A549 (cell line): ENCODE measurements around the gene TFDP1. TPM values are rescaled to one million over a fixed set of nuclear protein-coding genes. Genes with fewer than 3 reads are reported as not detected.

ENCODE experiments used
- ATAC-seq, 2 experiments: fragments of 200-7000 bp in 1 of 2; fragments of >200 bp in 1 of 2; cut with Nextera tagmentation in 1 of 2; cut with Tn5 transposase in 1 of 2; 3 replicates each; pipeline versions ENCODE4 v1.8.0 to v1.9.1; 2018 to 2020; ENCODE audit warnings: mild to moderate bottlenecking in 1 of 2, moderate library complexity in 1 of 2
- CTCF ChIA-PET: fragments of 300-600 bp; sonication (Branson Sonifier 250); formaldehyde crosslinking; extraction: SDS; loops from one replicate; lab custom pipeline; 2021; ENCODE audit warnings: antibody characterized with exemption, inconsistent platforms; lab: Yijun Ruan, JAX
- POLR2A ChIA-PET: fragments of 350-600 bp; formaldehyde crosslinking; extraction: SDS; loops from one replicate; lab custom pipeline; 2021; ENCODE audit warnings: antibody characterized with exemption, inconsistent platforms; lab: Yijun Ruan, JAX
- DNase-seq, 2 experiments: peaks; one replicate each; pipeline versions ENCODE4 v3.0.0 to v3.0.0-alpha.2; 2011 to 2016; ENCODE audit warnings: low read depth in 1 of 2, low spot score in 1 of 2
- FAIRE-seq: peaks from 2 replicates; lab custom pipeline; 2011; peaks lifted over from hg19 to GRCh38; lab: Jason Lieb, UNC
- H3K27ac ChIP-seq, 2 experiments: fragments of >200 bp; sonication (Bioruptor Twin); formaldehyde crosslinking; 3 replicates each; pipeline ENCODE4 v1.5.1; 2016 to 2017
- H3K4me1 ChIP-seq: fragments of >200 bp; sonication (Bioruptor Twin); formaldehyde crosslinking; 3 replicates; pipeline ENCODE4 v1.6.1; 2016
- H3K4me2 ChIP-seq: fragments of >200 bp; sonication (Bioruptor Twin); formaldehyde crosslinking; 3 replicates; pipeline ENCODE4 v1.6.1; 2016
- H3K4me3 ChIP-seq: fragments of >200 bp; sonication (Bioruptor Twin); formaldehyde crosslinking; 3 replicates; pipeline ENCODE4 v1.5.1; 2016
- H3K9me3 ChIP-seq: fragments of >200 bp; sonication (Bioruptor Twin); formaldehyde crosslinking; 3 replicates; pipeline ENCODE4 v1.6.1; 2016
- BHLHE40 ChIP-seq: IDR thresholded peaks from 2 replicates; pipeline ENCODE4 v1.6.1; 2012; ENCODE audit warnings: low read depth, low read length, inconsistent platforms
- CEBPB ChIP-seq, 2 experiments: fragments of >200 bp in 1 of 2; sonication (Bioruptor Twin) in 1 of 2; formaldehyde crosslinking in 1 of 2; IDR thresholded peaks; 2 replicates each; pipeline ENCODE4 v1.6.1; 2012 to 2016
- CHD4 ChIP-seq: fragments of 200-600 bp; sonication (generic); IDR thresholded peaks from 2 replicates; pipeline ENCODE4 v1.6.1; 2016; ENCODE audit warnings: antibody characterized with exemption, mild to moderate bottlenecking, borderline replicate concordance
- CTCF ChIP-seq: fragments of >200 bp; sonication (Bioruptor Twin); formaldehyde crosslinking; IDR thresholded peaks from 3 replicates; pipeline ENCODE4 v1.5.1; 2016
- FOSB ChIP-seq: fragments of 250-450 bp; sonication (Bioruptor Pico); IDR thresholded peaks from 2 replicates; pipeline ENCODE4 v1.5.0; 2020; ENCODE audit warnings: mild to moderate bottlenecking, moderate library complexity
- FOSL2 ChIP-seq, 2 experiments: fragments of 450-650 bp in 1 of 2; fragments of >200 bp in 1 of 2; sonication (Bioruptor Twin) in 1 of 2; formaldehyde crosslinking; IDR thresholded peaks; 2 replicates each; pipeline versions ENCODE4 v1.5.0 to v1.6.1; 2016 to 2020; ENCODE audit warnings: mild to moderate bottlenecking in 1 of 2, moderate library complexity in 1 of 2
- FOXS1 ChIP-seq: fragments of 250-450 bp; sonication (Bioruptor Pico); IDR thresholded peaks from 2 replicates; pipeline ENCODE4 v1.5.0; 2020; ENCODE audit warnings: mild to moderate bottlenecking, moderate library complexity
- GATA3 ChIP-seq: IDR thresholded peaks from 2 replicates; pipeline ENCODE4 v1.6.1; 2012; ENCODE audit warnings: borderline replicate concordance
- HDAC2 ChIP-seq: fragments of 200-600 bp; sonication (generic); IDR thresholded peaks from 2 replicates; pipeline ENCODE4 v1.6.1; 2016
- HES2 ChIP-seq: fragments of >200 bp; sonication (Bioruptor Twin); formaldehyde crosslinking; IDR thresholded peaks from 2 replicates; pipeline ENCODE4 v1.6.1; 2016
- HEYL ChIP-seq: fragments of 250-450 bp; sonication (Bioruptor Pico); IDR thresholded peaks from 2 replicates; pipeline ENCODE4 v1.8.0; 2021; ENCODE audit warnings: mild to moderate bottlenecking, moderate library complexity
- HMGXB4 ChIP-seq: fragments of 250-450 bp; sonication (Bioruptor Pico); IDR thresholded peaks from 2 replicates; pipeline ENCODE4 v1.5.0; 2021; ENCODE audit warnings: mild to moderate bottlenecking, moderate library complexity, borderline replicate concordance
- HOXB13 ChIP-seq: fragments of 250-450 bp; sonication (Bioruptor Pico); IDR thresholded peaks from 2 replicates; pipeline ENCODE4 v1.5.0; 2020; ENCODE audit warnings: low read depth, mild to moderate bottlenecking, moderate library complexity
- KDM1A ChIP-seq: fragments of 200-600 bp; sonication (generic); IDR thresholded peaks from 2 replicates; pipeline ENCODE4 v1.6.1; 2016; ENCODE audit warnings: low read depth, mild to moderate bottlenecking
- MAX ChIP-seq: IDR thresholded peaks from 2 replicates; pipeline ENCODE4 v1.6.1; 2012
- NR3C1 ChIP-seq: fragments of >200 bp; sonication (Bioruptor Twin); formaldehyde crosslinking; IDR thresholded peaks from 3 replicates; pipeline ENCODE4 v1.6.1; 2017
- PBX3 ChIP-seq: IDR thresholded peaks from 2 replicates; pipeline ENCODE4 v1.6.1; 2012
- PHF8 ChIP-seq: fragments of 200-600 bp; sonication (generic); IDR thresholded peaks from 2 replicates; pipeline ENCODE4 v1.6.1; 2016; ENCODE audit warnings: low read depth, mild to moderate bottlenecking, antibody characterized with exemption, moderate library complexity, borderline replicate concordance
- RCOR1 ChIP-seq: fragments of 150-350 bp; IDR thresholded peaks from 2 replicates; pipeline ENCODE4 v1.6.1; 2014; ENCODE audit warnings: antibody characterized with exemption, low read length, low read depth
- SREBF2 ChIP-seq: fragments of 450-650 bp; IDR thresholded peaks from 2 replicates; pipeline ENCODE4 v1.6.1; 2014; ENCODE audit warnings: mild to moderate bottlenecking, moderate library complexity
- TP53 ChIP-seq: fragments of 250-450 bp; sonication (Bioruptor Pico); IDR thresholded peaks from 2 replicates; pipeline ENCODE4 v1.5.0; 2021; ENCODE audit warnings: mild to moderate bottlenecking, moderate library complexity
- USF2 ChIP-seq: fragments of 450-650 bp; IDR thresholded peaks from 2 replicates; pipeline ENCODE4 v1.6.1; 2014; ENCODE audit warnings: antibody characterized with exemption
- WGBS: methylation state at CpG from one replicate; pipeline ENCODE4 v1.1.6; 2017; ENCODE audit errors: missing lambda C conversion rate; 5-methylcytosine and 5-hydroxymethylcytosine counted together
- polyA plus RNA-seq, 4 experiments: library from polyadenylated mRNA; depleted of rRNA in 3 of 4; stranded (reverse); fragments of >200 nt; fragmentation: RNase III in 1 of 4; extraction: RNeasy Plus Mini Kit Qiagen cat#74134 plus additional on column Dnase treatment in 1 of 4; gene quantifications; 2 replicates in 3 of 4; 3 replicates in 1 of 4; pipeline ENCODE4 v1.2.3, GENCODE V29; 2011 to 2017

Gene TFDP1
- polyA plus RNA-seq, 2 of the 4 experiments (the other 2 are of a cell fraction), result 73.2 to 88.4 TPM

- TF ChIP-seq TP53 (CRISPR knock-in tag) (no peak), HEYL (no peak), USF2 (no peak), GATA3 (no peak), FOSB (CRISPR knock-in tag) (no peak), MAX (no peak), CTCF (no peak)
- ATAC-seq (no peak), FAIRE-seq (no peak), DNase-seq (no peak)
- Histone ChIP-seq H3K27ac (no peak overlapping the region), H3K4me1 (no peaks in the 10 kb centered on the region), H3K4me2 (no peak overlapping the region), H3K4me3 (no peak overlapping the region), H3K9me3 (no peaks in the 10 kb centered on the region)
- POLR2A ChIA-PET, result no interaction called here
- 91% methylated on average over 11 of the region's 11 CpGs for WGBS
- CTCF ChIA-PET, result interaction anchor here (1.7 kb wide), 1 partner anchor 10 kb away, joined by 6 read pairs; no protein-coding TSS in a partner anchor
These were observed 32.5 kb upstream of the TFDP1 start for GRCh38 chr13:113552079-113552478.

GRCh38 chr13:113552786-113553434, 31.6 kb upstream of the TFDP1 start:
- no peak for DNase-seq

GRCh38 chr13:113553511-113554332, 30.8 kb upstream of the TFDP1 start:
- ATAC-seq (no peak), FAIRE-seq (no peak), DNase-seq (no peak)
- CTCF ChIA-PET, result interaction anchor here (0.5 to 1.4 kb wide), 2 partner anchors 9 to 309 kb away, joined by 3 to 4 read pairs; no protein-coding TSS in a partner anchor
- Histone ChIP-seq H3K27ac (no peak overlapping the region), H3K4me3 (no peak overlapping the region), H3K4me1 (no peaks in the 10 kb centered on the region), H3K4me2 (no peak overlapping the region), H3K9me3 (no peaks in the 10 kb centered on the region)
- 94% methylated on average over 12 of the region's 16 CpGs for WGBS
- POLR2A ChIA-PET, result no interaction called here
- TF ChIP-seq FOXS1 (CRISPR knock-in tag), result no peak
- no peak for TF ChIP-seq RCOR1
- no peak for TF ChIP-seq FOSL2 (IDR thresholded peaks at IDR 0.05)
- TF ChIP-seq FOSL2 (CRISPR knock-in tag; IDR thresholded peaks at IDR 0.05), result no peak
- no peak for TF ChIP-seq HMGXB4 (CRISPR knock-in tag)
- no peak for TF ChIP-seq KDM1A
- no peak for TF ChIP-seq BHLHE40

More at GRCh38 chr13:113552786-113553434, 31.6 kb upstream of the TFDP1 start:
- ATAC-seq (no peak), FAIRE-seq (no peak)
- no peaks in the 10 kb centered on the region for H3K9me3 ChIP-seq
- WGBS, result 94% methylated on average over 16 of the region's 16 CpGs
- no peak overlapping the region for H3K4me3 ChIP-seq
- TF ChIP-seq HES2, result no peak
- TF ChIP-seq BHLHE40, result no peak
- TF ChIP-seq CEBPB (IDR thresholded peaks at IDR 0.05), result no peak
- no peak for TF ChIP-seq HDAC2
- no peak for TF ChIP-seq PBX3
- no peak for TF ChIP-seq PHF8
- no peak for TF ChIP-seq SREBF2
- TF ChIP-seq HOXB13 (CRISPR knock-in tag), result no peak
- no peak for TF ChIP-seq NR3C1
- TF ChIP-seq CHD4, result no peak
- no peak overlapping the region for H3K27ac ChIP-seq
- H3K4me1 ChIP-seq, result no peaks in the 10 kb centered on the region
- ChIA-PET POLR2A (no interaction called here), CTCF (interaction anchor here (1.4 to 1.7 kb wide), 2 partner anchors 9 to 10 kb away, joined by 3 to 6 read pairs; no protein-coding TSS in a partner anchor)
- H3K4me2 ChIP-seq, result no peak overlapping the region
